AG08396 (cell line): ENCODE data around the gene PEX10.

Experiments used
- DNase-seq: peaks from one replicate; pipeline ENCODE4 v3.0.0; 2012; ENCODE audit warnings: low spot score, mixed read lengths

Gene PEX10

GRCh38 chr1:2404890-2405511, 7.4 kb downstream of the PEX10 start:
- no peak for DNase-seq

- no peak for DNase-seq
Measured at GRCh38 chr1:2404142-2404889, 8.0 kb downstream of the PEX10 start.

- no peak for DNase-seq
Measured at GRCh38 chr1:2403273-2403672, 9.1 kb downstream of the PEX10 start.

GRCh38 chr1:2402420-2402819, 9.9 kb downstream of the PEX10 start:
- no peak for DNase-seq

GRCh38 chr1:2400950-2401649, 11.3 kb downstream of the PEX10 start:
- DNase-seq: no peak

- no peak for DNase-seq
Measured at GRCh38 chr1:2400576-2400909, 11.8 kb downstream of the PEX10 start.

- no peak for DNase-seq
Measured at GRCh38 chr1:2399890-2400575, 12.3 kb downstream of the PEX10 start.

- DNase-seq: no peak
Measured at GRCh38 chr1:2398871-2399270, 13.5 kb downstream of the PEX10 start.

- no peak for DNase-seq
Measured at GRCh38 chr1:2397007-2397679, 15.2 kb downstream of the PEX10 start.

- no peak for DNase-seq
Measured at GRCh38 chr1:2396476-2396875, 15.9 kb downstream of the PEX10 start.

- no peak for DNase-seq
Measured at GRCh38 chr1:2396059-2396458, 16.3 kb downstream of the PEX10 start.

GRCh38 chr1:2395245-2395644, 17.1 kb downstream of the PEX10 start:
- no peak for DNase-seq

GRCh38 chr1:2394761-2395160, 17.6 kb downstream of the PEX10 start:
- no peak for DNase-seq

- DNase-seq: no peak
Measured at GRCh38 chr1:2394220-2394619, 18.1 kb downstream of the PEX10 start.

GRCh38 chr1:2393471-2393877, 18.9 kb downstream of the PEX10 start:
- no peak for DNase-seq

GRCh38 chr1:2392686-2393085, 19.7 kb downstream of the PEX10 start:
- DNase-seq: no peak

- DNase-seq: peak; percentile 56
Measured at GRCh38 chr1:2391931-2392509, 20.3 kb downstream of the PEX10 start.

- DNase-seq: peak; percentile 100
Measured at GRCh38 chr1:2391041-2391930, 21.1 kb downstream of the PEX10 start, which contains the start of the genes MORN1 and RER1. Gene MORN1, minus strand, starts transcription at chr1:2391554. Its CDS starts 21 bp downstream, at chr1:2391533. Gene RER1, plus strand, starts transcription at chr1:2391841. Its CDS starts 3,950 bp downstream, at chr1:2395791.

GRCh38 chr1:2389644-2390043, 22.7 kb downstream of the PEX10 start:
- no peak for DNase-seq
